ENCODE measurements around the gene HHEX.

Gene HHEX

DNA sequence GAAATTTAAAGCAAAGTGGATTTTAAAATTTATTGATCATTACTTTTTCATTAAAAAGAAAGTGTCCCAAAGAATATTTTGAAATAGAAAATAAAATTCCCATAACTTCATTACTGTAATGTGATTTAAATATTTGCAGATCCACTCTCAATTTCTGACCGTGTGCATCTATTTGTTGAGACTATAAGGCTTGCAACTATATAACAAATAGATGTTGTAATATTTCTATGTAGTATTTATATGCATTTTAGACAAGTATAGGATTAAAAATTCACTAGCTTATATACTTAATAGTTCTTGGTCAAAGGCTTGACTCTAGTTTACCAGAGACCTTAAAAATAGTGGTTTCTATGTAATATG is 3.8 kb downstream of the HHEX start:
- DNase-seq (ENCODE audit: low spot score): no peak

DNA sequence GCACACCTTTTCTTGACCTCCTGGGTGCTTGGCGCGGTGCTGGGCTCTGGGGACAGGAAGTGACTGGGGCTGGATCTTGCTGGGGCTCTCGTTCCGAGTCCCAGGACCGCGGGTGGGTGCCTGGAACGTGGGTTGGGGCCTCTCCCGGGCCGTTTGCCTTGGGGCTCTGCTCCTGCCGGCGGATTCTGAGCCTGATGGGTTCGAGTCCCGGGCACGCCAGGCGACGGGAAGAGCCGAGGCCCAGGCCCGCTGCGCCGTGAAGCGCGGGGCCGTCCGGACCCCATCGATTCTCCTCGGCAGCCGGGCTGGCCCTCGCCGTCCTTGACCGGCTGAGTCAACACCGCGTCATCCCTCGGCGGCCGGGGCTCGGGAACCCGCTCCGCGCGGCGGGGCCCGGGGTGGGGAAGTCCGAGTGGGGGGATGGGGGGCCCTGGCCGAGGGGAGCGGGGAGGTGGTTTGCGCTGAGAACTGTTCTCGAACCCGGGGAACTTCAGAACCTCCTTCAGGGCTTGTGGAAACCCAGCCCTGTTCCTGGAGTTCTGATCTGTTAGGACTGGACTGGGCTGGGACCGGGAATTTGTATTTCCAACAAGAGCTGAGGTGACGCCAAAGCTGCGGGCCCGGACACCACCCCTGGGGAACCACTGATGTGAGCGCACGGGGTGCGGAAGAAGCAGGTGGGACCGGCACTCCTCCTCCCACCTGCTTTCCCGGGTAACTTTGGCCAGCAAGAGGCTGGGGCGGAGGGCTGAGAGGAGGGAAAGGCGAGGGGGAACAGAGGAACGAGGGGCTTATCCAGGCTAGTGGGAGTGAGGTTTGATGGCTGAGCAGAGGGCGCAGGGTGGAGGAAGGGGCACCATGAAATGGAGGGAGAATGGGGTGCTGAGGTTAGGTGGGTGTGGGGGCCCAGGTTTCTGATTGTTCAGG is 6.2 kb downstream of the HHEX start:
- DNase-seq (ENCODE audit: low spot score): peak; percentile 61

DNA sequence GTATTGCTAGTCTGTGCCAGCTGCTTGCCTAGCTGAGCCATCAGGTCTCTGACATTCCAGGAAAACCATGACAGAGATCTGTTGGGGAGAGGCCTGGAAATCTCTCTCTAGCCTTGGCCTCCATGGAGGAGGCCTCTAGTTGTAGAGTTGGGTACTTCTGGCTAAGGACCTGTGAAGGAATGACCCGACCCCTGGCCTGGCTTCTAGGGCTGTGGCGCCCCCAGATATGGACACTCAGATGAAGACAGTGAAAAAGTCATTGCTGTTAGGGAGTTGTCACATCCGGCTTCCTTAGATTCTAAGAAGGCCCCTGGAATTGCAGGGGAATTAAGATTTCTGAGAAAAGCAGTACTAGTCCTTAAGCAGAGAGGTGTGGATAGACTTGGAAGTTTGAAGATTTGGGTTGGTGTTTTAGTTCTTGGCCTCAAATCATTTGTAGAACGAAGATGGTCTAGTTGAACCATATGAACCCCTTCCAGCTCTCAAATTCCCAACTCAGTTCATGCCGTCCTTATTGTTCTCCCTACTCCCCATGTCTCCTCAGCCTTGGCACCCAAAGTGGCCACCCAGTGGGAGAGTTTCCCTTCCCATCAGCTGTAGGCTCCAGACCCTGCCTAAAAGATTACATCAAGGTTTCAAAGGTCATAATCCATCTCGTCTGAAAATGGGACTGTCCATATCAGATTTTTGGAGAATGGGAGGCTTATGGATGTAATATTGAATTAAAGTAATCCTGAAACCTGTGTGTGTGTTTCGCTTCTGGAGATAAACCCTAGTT is 7.0 kb downstream of the HHEX start:
- no peak for DNase-seq (ENCODE audit: low spot score)

DNA sequence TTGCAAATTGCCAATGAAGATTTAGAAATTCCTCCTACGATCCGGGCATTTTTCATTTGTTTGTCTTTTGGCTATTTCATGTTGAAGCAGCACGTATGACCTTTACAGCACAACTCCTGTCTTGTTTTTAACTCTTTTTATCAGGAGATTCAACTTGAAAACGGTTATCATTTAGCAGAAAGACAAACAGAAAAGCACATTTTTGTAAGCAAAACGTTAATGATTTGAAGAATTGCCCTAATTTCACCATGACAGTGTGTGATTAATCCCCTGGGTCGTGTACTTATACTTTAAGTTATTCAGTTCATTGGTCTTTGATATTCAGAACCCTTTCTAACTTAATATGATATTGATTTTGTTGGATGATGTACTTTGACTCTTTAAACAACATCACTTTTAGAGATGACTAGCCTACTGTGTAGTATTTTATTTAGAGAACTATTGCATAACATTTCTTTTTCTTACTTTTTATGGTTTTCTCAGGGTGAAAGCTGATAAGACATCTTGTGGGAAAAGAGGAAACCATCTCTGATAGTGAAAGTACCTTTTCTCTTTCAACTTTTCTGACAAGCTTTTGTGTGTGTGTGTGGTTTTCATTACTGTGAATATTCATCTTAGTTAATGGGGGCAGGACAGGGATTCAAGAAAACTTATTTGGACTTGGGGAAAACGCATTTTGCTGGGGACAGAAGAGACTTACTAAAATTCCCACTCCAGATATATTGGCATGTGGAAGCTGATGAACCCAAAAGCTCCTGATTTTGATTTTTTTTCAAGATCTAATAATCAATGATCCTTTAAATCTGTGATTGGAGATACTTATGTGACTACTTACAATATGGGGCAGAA is 8.1 kb downstream of the HHEX start:
- no peak for DNase-seq (ENCODE audit: low spot score)

DNA sequence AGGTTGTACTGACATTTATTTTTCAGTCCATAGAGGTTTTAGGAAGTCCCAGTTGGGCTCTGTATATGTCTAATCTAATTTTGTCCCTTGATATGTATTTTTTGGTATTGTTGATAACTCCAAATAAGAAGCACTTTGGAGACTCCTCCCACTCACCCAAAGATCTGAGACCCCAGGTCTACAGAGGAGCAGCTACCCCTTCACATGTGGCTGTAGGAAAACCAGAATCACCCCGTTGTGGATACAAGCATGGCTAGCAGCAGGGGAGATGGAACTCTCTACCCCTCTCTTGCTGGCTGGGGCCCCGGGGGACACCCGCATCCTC is 9.4 kb downstream of the HHEX start:
- DNase-seq (ENCODE audit: low spot score): no peak

DNA sequence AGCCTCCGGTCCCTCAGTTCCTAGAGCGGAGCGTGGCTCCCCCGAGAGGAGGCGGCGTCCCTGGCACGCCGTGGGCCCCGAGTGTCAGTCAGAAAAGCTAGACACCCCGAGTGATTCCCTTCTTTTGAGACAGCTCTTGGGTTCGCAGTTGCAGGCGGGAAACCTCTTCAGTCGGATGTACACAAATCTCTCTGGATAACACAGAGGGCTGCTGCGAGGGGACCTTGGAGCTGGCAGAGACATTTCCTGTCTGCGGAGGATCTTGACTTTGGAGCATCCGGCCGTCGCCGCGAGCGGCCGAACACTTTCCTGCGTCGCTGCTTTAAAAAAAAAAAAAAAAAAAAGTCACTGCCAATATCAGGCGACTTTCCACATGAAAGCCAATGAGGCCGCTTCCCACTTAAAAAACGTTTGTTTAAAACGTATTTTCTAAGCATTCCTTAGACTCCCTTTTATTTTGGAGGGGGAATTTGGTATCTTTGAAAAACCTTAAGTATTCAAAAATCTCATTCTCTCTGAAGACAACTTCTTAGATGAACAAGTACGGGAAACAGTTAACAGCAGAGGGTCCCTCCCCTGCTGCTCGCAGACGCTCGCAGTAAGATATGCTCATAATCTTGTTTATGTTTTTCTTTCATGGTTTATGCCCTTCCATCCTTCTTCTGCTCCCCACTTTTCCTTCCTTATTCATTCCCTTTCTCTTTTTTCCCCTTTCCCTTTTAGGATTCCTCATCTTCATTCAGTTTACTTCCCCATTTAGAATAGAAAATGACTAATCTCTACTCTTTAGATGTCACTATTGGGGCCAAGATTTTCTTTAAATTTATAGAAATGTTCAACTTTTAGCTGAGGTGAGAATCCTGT is 10.0 kb downstream of the HHEX start:
- DNase-seq (ENCODE audit: low spot score): peak; percentile 48

DNA sequence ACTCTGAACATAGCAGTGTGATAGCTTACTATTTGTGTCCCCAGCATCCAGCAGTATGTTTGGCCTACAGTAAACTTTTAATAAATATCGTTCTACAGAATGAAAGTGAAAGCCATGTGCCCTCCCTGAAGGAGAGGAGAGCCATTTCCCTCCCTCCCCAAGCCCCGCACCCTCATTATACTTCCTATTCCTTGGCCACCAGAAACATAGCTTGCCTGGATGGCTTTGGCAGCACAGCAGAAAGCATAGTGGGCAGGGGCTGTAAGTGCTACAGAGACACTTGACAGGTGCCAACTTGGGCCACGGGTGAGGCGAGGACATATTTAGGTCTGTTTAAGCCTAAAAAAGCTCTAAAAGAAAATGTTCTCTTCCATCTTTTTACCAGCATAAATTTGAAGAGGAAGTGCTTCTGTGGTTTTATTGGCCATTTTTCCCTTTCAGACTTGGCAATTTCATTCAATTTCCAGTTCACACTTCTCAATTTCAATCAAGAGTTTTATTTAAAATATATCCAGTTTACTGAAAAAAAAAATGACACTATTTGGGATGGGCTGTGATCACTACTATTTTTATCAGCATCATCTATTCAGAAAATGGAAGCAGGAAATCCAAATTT is 12.7 kb downstream of the HHEX start:
- no peak for DNase-seq (ENCODE audit: low spot score)

DNA sequence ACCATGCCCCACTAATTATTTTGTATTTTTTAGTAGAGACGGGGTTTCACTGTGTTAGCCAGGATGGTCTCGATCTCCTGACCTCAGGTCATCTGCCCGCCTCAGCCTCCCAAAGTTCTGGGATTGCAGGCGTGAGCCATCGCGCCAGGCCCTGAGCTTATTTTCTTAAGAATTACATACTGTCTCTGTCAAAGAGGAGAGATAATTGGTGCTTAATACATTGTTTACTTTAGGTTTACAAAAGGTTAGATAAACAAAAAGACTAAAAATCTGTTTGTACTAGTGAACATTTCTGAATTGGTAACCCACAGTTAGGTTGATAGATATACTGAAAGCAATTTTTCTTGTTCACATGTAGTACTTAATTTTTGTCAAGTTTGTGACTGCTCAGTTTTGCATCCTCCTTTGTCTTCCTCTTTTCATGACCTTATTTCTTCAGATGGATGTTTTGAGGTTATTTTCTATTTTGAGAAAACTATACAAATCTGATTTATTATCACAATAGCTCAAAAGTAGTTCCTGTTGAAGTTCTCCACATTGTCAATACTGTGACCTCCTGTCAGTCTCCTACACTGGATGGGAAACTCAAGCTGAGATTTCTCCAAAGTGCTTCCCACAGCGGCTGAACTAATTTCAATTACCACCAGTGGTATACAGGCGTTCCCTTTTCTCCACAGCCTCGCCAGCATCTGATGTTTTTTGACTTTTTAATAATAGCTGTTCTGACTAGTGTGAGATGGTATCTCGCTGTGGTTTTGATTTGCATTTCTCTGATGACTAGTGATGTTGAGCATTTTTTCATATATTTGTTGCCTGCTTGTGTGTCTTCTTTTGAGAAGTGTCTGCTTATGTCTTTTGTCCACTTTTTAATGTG is 22.5 kb downstream of the HHEX start:
- no peak for DNase-seq (ENCODE audit: low spot score)

DNA sequence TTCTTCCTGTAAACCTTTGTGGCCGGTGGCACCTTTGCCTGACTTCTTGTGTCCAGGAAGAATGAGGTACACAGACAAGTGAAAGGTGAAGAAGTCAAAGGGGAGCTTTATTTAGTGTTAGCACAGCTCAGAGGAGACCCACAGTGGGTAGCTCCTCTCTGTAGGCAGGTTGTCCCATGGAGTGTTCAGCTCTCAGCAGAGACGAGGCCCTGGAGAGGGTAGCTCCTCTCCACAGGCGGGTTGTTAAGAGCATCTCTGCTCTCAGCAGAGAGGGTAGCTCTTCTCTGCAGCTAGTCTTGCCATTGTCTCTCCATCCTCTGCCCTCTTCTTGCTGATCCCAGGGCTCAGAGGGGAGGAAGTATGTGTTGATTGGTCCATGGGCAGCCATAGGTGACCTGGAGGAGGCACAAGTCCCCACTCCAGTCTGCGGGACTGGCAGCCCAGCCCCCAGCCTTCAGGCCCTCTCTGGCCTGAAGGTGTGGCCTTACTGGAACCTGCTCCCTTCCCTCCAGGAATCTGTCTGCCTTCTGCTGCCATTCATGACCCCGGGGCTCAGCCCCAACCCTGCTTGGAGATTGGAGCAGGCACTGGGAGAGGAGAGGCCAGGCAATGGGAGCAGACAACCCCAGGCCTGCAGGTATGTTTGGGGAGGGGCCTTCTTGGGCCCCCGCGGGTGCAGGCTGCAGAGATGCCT is 24.5 kb downstream of the HHEX start:
- DNase-seq (ENCODE audit: low spot score): no peak

DNA sequence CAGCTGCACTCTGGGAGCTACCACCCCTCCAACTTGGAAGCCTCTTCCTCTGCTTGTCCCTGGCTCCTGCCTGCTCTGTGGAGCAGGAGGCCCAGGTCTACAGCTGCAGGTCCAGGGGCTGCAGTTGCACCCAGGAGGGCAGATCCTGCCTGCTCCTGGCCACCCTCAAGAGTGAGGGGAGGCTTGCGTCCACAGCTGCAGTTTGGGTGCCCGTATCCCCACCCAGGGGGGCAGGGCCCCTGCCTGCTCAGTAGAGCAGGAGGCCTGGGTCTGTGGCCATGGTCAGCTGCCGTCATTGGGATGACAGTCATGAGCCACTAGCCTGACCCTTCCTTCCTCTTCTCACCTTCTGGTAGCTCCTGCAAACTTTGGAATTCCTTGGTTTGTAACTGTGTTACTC is 25.1 kb downstream of the HHEX start:
- DNase-seq (ENCODE audit: low spot score): no peak

DNA sequence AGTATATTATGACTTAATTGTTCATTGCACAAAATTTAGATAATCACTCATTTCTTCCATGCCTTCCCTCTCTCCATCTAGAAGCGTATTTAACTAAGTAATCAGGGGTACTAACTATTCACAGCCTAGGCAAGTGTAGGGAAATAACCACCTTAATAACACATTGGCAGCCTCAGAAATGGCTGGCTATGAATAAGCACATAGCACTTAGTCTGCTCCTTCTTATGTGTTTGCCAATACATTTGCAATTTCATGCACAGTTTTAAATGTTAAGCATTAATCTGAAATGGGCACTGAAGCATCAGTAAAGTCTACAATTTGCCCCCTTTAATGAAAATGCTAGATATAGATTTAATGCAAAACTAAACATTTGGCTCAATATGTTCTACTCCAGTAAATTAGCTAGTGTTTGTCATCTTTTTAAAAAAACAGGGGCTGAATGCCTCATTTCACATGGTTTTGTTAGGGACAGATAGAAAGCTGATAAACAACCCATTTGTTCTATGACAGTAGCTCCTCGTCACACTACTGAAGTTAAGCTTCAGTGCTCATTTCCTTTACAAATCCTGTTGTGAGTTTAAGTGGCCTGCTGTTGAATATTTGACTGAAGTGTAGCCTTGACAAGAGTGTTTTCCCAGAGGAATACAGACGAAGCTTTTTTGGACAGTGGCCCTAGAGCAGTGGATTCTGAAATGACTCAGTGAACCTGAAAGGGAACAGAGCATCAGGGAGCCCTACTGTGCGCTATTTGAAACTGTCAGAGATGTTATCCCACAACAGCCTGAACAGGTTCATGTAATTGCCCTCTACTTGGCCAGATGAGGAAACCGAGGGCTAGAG is 30.5 kb downstream of the HHEX start:
- DNase-seq (ENCODE audit: low spot score): no peak

DNA sequence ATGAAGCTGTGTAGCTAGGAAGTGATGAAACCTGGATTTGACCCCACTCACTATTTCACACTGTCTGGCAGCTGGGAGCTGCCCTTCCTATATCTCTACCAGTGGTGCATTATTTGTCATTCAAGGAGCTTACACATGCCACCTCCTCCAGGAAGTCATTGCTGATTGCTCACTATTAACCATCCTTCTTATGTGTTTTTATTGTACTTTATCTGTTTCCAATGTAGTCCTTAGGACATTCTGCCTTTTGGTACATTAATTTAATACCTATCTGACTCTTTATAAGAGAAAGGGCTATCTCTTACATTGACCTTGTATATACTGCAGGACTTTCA is 31.0 kb downstream of the HHEX start:
- no peak for DNase-seq (ENCODE audit: low spot score)

DNA sequence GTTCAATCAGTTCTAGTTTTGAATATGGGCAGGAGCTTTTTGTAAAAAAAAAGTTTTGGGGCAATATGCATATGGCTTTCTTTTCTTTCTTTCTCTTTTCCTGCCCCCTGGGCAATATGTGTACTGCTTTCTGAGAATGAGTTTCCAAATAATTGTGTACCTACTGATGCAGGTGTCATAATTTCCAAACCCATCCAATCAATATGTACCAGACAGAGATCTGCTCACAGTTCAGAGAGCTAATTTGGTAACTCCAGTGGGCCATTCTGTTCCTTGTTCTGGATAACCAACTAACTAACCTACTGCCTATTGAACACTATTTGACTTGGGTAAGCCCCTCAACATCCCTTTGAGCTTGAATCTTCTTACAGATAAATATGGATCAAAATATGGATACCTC is 32.6 kb downstream of the HHEX start:
- no peak for DNase-seq (ENCODE audit: low spot score)

DNA sequence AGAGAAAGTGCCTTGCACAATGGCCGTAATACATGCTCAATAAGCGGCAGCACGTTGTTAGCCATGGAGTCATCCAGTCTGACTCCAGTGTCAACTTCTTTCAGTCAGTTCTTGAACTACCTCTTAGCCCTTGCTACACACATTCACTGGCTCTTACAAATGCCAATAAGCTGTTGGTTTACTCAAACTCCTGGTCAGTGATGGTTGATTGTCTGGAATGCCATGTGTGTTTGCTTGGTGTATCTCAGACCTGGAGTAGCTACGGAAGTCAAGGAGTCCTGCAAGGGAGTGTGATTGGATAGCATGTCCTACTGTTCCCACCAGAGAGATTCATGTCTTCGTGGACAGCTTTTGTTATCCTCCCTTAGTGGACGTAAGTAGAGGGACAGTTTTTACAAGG is 37.4 kb downstream of the HHEX start:
- DNase-seq (ENCODE audit: low spot score): no peak

DNA sequence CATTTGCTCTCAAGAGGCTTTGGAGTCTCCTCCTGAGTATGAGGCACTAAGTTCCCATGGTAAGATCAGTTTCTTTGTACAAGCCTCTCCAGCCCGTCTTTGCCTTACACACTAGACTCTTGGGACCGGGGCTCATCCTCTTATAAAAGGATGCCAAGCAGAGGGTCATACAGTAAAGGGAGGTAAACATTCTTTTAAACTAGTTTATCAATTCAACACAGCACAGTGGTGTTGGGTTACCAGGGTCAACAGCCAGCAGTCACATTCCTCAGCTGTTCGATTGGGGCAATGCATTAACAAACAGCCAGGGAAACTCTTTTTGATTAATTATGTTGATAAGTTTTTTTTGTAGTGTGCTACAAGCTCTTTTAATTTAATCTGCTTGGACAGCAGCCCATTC is 37.8 kb downstream of the HHEX start:
- DNase-seq (ENCODE audit: low spot score): no peak

DNA sequence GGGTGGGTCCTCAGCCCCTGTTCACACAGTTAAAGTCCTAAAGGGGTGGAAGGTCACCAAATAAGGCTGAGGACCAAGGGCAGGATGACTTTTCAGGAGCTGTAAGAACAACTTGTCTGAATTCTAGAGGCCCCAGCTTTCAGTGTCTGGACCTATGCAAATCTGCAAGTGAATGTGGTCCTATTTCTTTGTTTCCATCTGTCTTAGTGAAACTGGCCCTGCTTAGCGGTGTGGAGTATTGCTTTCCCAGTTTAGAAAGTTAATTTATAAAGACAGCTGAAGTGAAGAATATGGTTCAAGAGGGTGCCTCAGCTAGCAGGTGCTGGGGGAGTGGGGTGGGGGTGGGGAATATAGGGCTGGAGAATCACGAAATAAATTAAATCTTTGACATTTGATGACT is 40.1 kb downstream of the HHEX start:
- DNase-seq (ENCODE audit: low spot score): no peak

DNA sequence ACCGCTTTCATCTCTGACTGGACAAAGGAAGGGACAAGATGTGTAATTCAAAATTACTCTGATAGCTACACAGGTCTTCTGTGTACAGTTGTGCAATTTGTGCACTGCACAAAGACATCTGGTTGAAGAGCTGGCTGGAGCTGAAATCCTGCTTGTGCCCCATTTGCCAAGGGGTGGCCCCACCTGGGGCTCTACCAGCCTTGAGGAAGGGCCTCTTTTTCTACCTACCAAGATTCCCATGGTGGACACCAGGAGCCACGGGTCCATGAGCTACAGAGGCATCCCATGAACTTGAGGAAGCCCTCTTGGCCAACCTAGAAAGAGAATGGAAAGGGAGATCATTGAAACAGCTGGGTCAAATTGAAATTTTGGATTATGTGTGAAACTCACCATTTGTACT is 43.2 kb downstream of the HHEX start:
- no peak for DNase-seq (ENCODE audit: low spot score)

DNA sequence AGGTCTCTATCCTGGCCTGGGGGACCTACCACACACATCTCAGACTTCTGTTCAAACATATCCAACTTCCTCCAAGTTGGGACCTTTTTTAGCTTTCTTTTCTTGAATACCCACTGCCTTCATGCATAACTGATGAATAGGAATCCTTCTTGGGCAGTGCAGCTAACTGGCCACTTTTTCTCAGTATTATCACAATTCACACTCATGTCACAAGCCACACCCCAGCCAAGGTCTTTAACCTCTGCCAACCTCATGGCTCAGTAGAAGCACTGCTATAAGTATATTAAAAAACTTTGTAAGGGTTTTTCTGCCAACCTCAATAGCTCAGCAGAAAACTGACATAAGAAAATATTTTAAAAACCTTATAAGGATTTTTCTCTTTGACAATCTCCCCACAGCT is 44.5 kb downstream of the HHEX start:
- no peak for DNase-seq (ENCODE audit: low spot score)

DNA sequence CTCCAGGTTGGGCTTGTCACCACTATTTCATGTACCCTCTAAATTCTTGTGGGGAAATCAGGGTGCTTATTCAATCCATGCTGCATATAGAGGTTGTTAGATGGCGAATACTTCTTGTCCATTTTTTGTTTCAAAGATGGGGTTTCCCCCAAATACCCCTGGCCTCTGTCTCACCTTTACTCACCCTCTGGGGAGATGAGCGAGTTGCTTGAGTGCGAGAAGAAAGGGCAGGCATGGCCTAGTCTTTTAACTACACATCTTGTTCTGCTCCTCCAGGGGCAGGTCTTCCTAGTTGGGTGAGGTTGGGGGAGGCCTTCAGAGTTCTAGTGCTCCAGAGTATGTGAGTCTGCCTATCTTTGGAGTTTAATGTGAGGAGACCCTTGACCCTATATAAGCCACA is 46.2 kb downstream of the HHEX start:
- DNase-seq (ENCODE audit: low spot score): no peak

Measured in ecto neural progenitor cell (in vitro differentiated cells).